B cell (primary cell): ENCODE measurements around the gene TNFSF12. TPM values are rescaled to one million over a fixed set of nuclear protein-coding genes. Genes with fewer than 3 reads are reported as not detected.

Experiments
- ATAC-seq: fragments of 200-7000 bp; cut with Tn5 transposase; one replicate; pipeline ENCODE4 v1.10.0; 2021; ENCODE audit warnings: low read depth, mild to moderate bottlenecking, moderate number of reproducible peaks, moderate library complexity
- CTCF ChIA-PET: fragments of 350-600 bp; sonication (Branson Sonifier 250); formaldehyde crosslinking; loops from one replicate; lab custom pipeline; 2021; ENCODE audit warnings: antibody characterized with exemption, inconsistent platforms; lab: Charles Lee
- POLR2A ChIA-PET: fragments of 350-600 bp; sonication (Branson Sonifier 250); formaldehyde crosslinking; loops from one replicate; lab custom pipeline; 2021; ENCODE audit warnings: antibody characterized with exemption; lab: Charles Lee
- DNase-seq: peaks from one replicate; pipeline ENCODE4 v3.0.0; 2013
- H2AFZ ChIP-seq: 2 replicates; pipeline ENCODE4 v1.6.1; 2012; ENCODE audit warnings: mild to moderate bottlenecking, low read depth, low read length; ENCODE audit not compliant: insufficient read depth, poor library complexity, severe bottlenecking
- H3K27ac ChIP-seq, 2 donors: 1 replicate in 1 of 2; 2 replicates in 1 of 2; pipeline ENCODE4 v1.5.1; 2012 to 2013; ENCODE audit warnings: low read length in 2 of 2, mild to moderate bottlenecking in 2 of 2, moderate library complexity in 1 of 2
- H3K27me3 ChIP-seq, 4 experiments: fragments of 200-600 bp in 1 of 4; sonication (generic) in 1 of 4; replicated peaks in 1 of 4; 1 replicate in 2 of 4; 2 replicates in 2 of 4; pipeline versions ENCODE4 v1.6.1 to v1.7.0; 2013 to 2016; ENCODE audit warnings: low read length in 3 of 4, mild to moderate bottlenecking in 2 of 4, mixed read lengths in 1 of 4, moderate library complexity in 1 of 4; ENCODE audit not compliant: insufficient read depth in 4 of 4, control insufficient read depth in 3 of 4; ENCODE audit errors: control extremely low read depth in 1 of 4
- H3K36me3 ChIP-seq, 2 experiments: replicated peaks in 1 of 2; 1 replicate in 1 of 2; 2 replicates in 1 of 2; pipeline versions ENCODE4 v1.6.1 to v1.7.1; 2013; ENCODE audit warnings: low read length in 1 of 2; ENCODE audit not compliant: insufficient read depth in 2 of 2, control insufficient read depth in 1 of 2; ENCODE audit errors: control extremely low read depth in 1 of 2, extremely low read depth in 1 of 2
- H3K4me1 ChIP-seq, 2 donors: fragments of 200-600 bp in 1 of 2; sonication (generic) in 1 of 2; 1 replicate in 1 of 2; 2 replicates in 1 of 2; pipeline versions ENCODE4 v1.5.1 to v1.6.1; 2013 to 2017; ENCODE audit warnings: low read length in 2 of 2; ENCODE audit not compliant: control insufficient read depth in 2 of 2, insufficient read depth in 2 of 2
- H3K4me2 ChIP-seq: replicated peaks from 2 replicates; pipeline ENCODE3; 2012; ENCODE audit warnings: mild to moderate bottlenecking, low read depth, low read length; ENCODE audit not compliant: poor library complexity, severe bottlenecking
- H3K4me3 ChIP-seq, 5 experiments: fragments of 200-600 bp in 1 of 5; sonication (generic) in 1 of 5; 1 replicate in 3 of 5; 2 replicates in 2 of 5; pipeline versions ENCODE4 v1.5.1 to v1.7.0; 2011 to 2016; ENCODE audit warnings: low read length in 4 of 5, mild to moderate bottlenecking in 4 of 5, low read depth in 2 of 5, control low read depth in 1 of 5, moderate library complexity in 1 of 5; ENCODE audit not compliant: insufficient read depth in 1 of 5; ENCODE audit errors: control extremely low read depth in 1 of 5, extremely low read depth in 1 of 5
- H3K79me2 ChIP-seq: fragments of 200-600 bp; sonication (generic); one replicate; pipeline ENCODE4 v1.6.0; 2016; ENCODE audit warnings: low read length; ENCODE audit not compliant: control insufficient read depth, insufficient read depth
- H3K9ac ChIP-seq: fragments of 200-600 bp; sonication (generic); 2 replicates; pipeline ENCODE4 v1.6.1; 2017; ENCODE audit warnings: mild to moderate bottlenecking, low read length, moderate library complexity
- H3K9me3 ChIP-seq, 3 donors: one replicate each; pipeline versions ENCODE4 v1.6.1 to v1.7.1; 2013; ENCODE audit warnings: low read length in 2 of 3; ENCODE audit not compliant: control insufficient read depth in 2 of 3, insufficient read depth in 1 of 3; ENCODE audit errors: control extremely low read depth in 1 of 3
- H4K20me1 ChIP-seq: 2 replicates; pipeline ENCODE4 v1.6.0; 2012; ENCODE audit warnings: mild to moderate bottlenecking, low read length; ENCODE audit not compliant: insufficient read depth, control insufficient read depth, poor library complexity, severe bottlenecking
- H3K27ac Mint-ChIP-seq: one replicate; pipeline ENCODE4 v1.8.0; 2021; ENCODE audit warnings: mixed read lengths
- H3K27me3 Mint-ChIP-seq: one replicate; pipeline ENCODE4 v1.8.0; 2021; ENCODE audit warnings: mixed read lengths
- H3K4me1 Mint-ChIP-seq: one replicate; pipeline ENCODE4 v1.8.0; 2021; ENCODE audit warnings: mixed read lengths
- H3K4me3 Mint-ChIP-seq: one replicate; pipeline ENCODE4 v1.8.0; 2021; ENCODE audit warnings: mixed read lengths
- H3K9me3 Mint-ChIP-seq: one replicate; pipeline ENCODE4 v1.8.0; 2022; ENCODE audit warnings: mixed read lengths; ENCODE audit not compliant: insufficient read depth
- EZH2 ChIP-seq: IDR thresholded peaks from 2 replicates; pipeline ENCODE4 v1.6.1; 2012; ENCODE audit warnings: borderline replicate concordance, low read depth, mild to moderate bottlenecking, moderate library complexity, low read length; ENCODE audit not compliant: insufficient read depth, poor library complexity, severe bottlenecking
- WGBS: methylation state at CpG from one replicate; pipeline ENCODE4 v1.1.5; 2013; ENCODE audit warnings: missing lambda C conversion rate; ENCODE audit not compliant: insufficient coverage; 5-methylcytosine and 5-hydroxymethylcytosine counted together
- intact Hi-C: fragments of 100-400 bp; cut with micrococcal nuclease; formaldehyde crosslinking; loops from one replicate; pipeline ENCODE4 v1.10.0; 2022
- polyA plus RNA-seq: library from polyadenylated mRNA; depleted of rRNA; stranded (reverse); fragments of >200 nt; gene quantifications from 2 replicates; pipeline ENCODE4 v1.2.3, GENCODE V29; 2012
- total RNA-seq, 2 donors: library from RNA; stranded (reverse); fragments of 120-200 nt in 1 of 2; gene quantifications; 1 replicate in 1 of 2; 2 replicates in 1 of 2; pipeline versions ENCODE4 v1.2.3 to v1.2.4, GENCODE V29; 2013 to 2022
- TF ChIP-seq, protein P1 (sequence below): fragments of 200-600 bp; IDR thresholded peaks from one replicate; pipeline ENCODE4 v1.8.0; 2022; ENCODE audit warnings: antibody characterized with exemption, mild to moderate bottlenecking

Gene TNFSF12
- total and polyA plus RNA-seq, 2 donors (not counting 1 experiment from before 2014, with no cell fraction given), result 40.6 to 53.4 TPM

DNA sequence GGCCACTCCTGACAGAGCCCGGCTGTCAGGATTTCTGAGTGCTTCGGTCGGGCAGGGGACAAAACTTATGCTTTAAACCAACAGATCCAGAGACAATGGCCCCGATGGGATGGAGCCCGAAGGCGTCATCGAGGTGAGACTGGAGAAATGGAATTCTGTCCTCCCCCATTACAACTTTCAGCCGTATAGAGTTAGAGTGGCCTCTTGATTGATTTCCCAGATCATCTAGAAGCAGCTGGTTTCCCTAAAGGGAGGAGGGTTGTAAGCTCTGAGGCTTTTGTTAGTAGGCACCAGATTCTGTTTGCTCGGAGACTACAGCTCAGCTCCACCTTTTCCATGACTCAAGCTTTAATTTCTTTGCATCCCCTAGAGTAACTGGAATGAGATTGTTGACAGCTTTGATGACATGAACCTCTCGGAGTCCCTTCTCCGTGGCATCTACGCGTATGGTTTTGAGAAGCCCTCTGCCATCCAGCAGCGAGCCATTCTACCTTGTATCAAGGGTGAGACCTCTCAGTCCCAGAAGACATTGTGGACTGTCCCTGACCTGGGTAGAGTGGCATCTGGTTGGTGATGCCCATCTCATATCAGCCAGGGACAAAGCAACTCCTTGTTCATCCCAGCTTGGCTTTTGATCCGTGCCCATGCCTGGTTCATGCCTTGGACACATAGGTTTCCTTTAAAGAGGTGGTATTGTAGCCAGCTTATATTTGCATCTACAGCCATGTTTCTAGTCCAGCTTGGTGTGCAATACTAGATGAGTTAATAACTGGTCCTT lies 25.5 kb downstream of the TNFSF12 start:
- H3K4me3 ChIP-seq, result peak overlapping the region; percentile 61 to 98 (median 93)
- peaks cover 67% of the 10 kb centered on the region for H3K4me1 Mint-ChIP-seq
- POLR2A ChIA-PET, result interaction anchor here (0.6 to 2.4 kb wide), 12 partner anchors 8 to 551 kb away, joined by 3 to 15 read pairs (median 5); partner anchors contain the start of genes FXR2, MPDU1, POLR2A and SAT2
- TF ChIP-seq EZH2, result no peak
- TF ChIP-seq, protein P1, sequence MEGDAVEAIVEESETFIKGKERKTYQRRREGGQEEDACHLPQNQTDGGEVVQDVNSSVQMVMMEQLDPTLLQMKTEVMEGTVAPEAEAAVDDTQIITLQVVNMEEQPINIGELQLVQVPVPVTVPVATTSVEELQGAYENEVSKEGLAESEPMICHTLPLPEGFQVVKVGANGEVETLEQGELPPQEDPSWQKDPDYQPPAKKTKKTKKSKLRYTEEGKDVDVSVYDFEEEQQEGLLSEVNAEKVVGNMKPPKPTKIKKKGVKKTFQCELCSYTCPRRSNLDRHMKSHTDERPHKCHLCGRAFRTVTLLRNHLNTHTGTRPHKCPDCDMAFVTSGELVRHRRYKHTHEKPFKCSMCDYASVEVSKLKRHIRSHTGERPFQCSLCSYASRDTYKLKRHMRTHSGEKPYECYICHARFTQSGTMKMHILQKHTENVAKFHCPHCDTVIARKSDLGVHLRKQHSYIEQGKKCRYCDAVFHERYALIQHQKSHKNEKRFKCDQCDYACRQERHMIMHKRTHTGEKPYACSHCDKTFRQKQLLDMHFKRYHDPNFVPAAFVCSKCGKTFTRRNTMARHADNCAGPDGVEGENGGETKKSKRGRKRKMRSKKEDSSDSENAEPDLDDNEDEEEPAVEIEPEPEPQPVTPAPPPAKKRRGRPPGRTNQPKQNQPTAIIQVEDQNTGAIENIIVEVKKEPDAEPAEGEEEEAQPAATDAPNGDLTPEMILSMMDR, result no peak
- H2AFZ ChIP-seq, result no peak overlapping the region
- H3K27ac Mint-ChIP-seq, result peak overlapping the region; percentile 99
- H3K27ac ChIP-seq, result peak overlapping the region; percentile 85 to 94
- peaks cover 30 to 42% of the 10 kb centered on the region in 2 donors for H3K4me1 ChIP-seq
- intact Hi-C loops, result loop anchor here (5.0 to 10.0 kb wide), 3 partner anchors 172 to 560 kb away; partner anchors contain the start of genes CYB5D1, NAA38, RNASEK and TMEM256
- H3K27me3 Mint-ChIP-seq, result no peaks in the 10 kb centered on the region
- H4K20me1 ChIP-seq, result peaks cover 61% of the 10 kb centered on the region
- H3K9me3 Mint-ChIP-seq, result no peaks in the 10 kb centered on the region
- ATAC-seq (no peak), DNase-seq (no peak)
- peak overlapping the region; percentile 89 for H3K4me2 ChIP-seq
- CTCF ChIA-PET, result interaction anchor here (1.0 to 4.9 kb wide), 8 partner anchors 9 to 278 kb away, joined by 3 to 21 read pairs (median 8); partner anchors contain the start of genes MPDU1, SENP3 and SOX15
- H3K79me2 ChIP-seq, result peaks cover 40% of the 10 kb centered on the region
- peak overlapping the region; percentile 94 for H3K4me3 Mint-ChIP-seq
- H3K9ac ChIP-seq, result peak overlapping the region; percentile 98
- WGBS, result 55% methylated on average over 8 of the region's 15 CpGs
- no peaks in the 10 kb centered on the region for H3K9me3 ChIP-seq
- H3K36me3 ChIP-seq, result peaks cover 24 to 74% of the 10 kb centered on the region in 2 experiments
- H3K27me3 ChIP-seq, result no peaks in the 10 kb centered on the region
